Measurements from ENCODE around the gene PRKG2. TPM values are rescaled to one million over a fixed set of nuclear protein-coding genes. Genes with fewer than 3 reads are reported as not detected.

PRKG2 gene
- total RNA-seq, 1 experiment from 2014 or later = 0.02 TPM

GRCh38 chr4:81102107-81102506, 112.9 kb downstream of the PRKG2 start:
- no peak for DNase-seq (ENCODE audit: low spot score)

GRCh38 chr4:81096566-81096965, 118.5 kb downstream of the PRKG2 start:
- DNase-seq (ENCODE audit: low spot score) = no peak

GRCh38 chr4:81095389-81095788, 119.6 kb downstream of the PRKG2 start:
- DNase-seq (ENCODE audit: low spot score) = no peak

GRCh38 chr4:81093720-81094401, 121.2 kb downstream of the PRKG2 start:
- no peak for DNase-seq (ENCODE audit: low spot score)

- no peak for DNase-seq (ENCODE audit: low spot score)
These were observed 129.0 kb downstream of the PRKG2 start for GRCh38 chr4:81085979-81086378.

- no peak for DNase-seq (ENCODE audit: low spot score)
These were observed 129.7 kb downstream of the PRKG2 start for GRCh38 chr4:81085291-81085690.

GRCh38 chr4:81084634-81085033, 130.4 kb downstream of the PRKG2 start:
- no peak for DNase-seq (ENCODE audit: low spot score)

- DNase-seq (ENCODE audit: low spot score) = no peak
These were observed 131.0 kb downstream of the PRKG2 start for GRCh38 chr4:81084029-81084428.

- DNase-seq (ENCODE audit: low spot score) = no peak
These were observed 133.9 kb downstream of the PRKG2 start for GRCh38 chr4:81081156-81081555.

- DNase-seq (ENCODE audit: low spot score) = no peak
These were observed 144.0 kb downstream of the PRKG2 start for GRCh38 chr4:81071013-81071412.

- DNase-seq (ENCODE audit: low spot score) = peak; percentile 81
These were observed 145.2 kb downstream of the PRKG2 start for GRCh38 chr4:81069706-81070331.

GRCh38 chr4:81065446-81065845, 149.6 kb downstream of the PRKG2 start:
- DNase-seq (ENCODE audit: low spot score) = no peak

GRCh38 chr4:81062001-81062400, 153.0 kb downstream of the PRKG2 start:
- DNase-seq (ENCODE audit: low spot score) = no peak

- no peak for DNase-seq (ENCODE audit: low spot score)
These were observed 153.7 kb downstream of the PRKG2 start for GRCh38 chr4:81061344-81061730.

GRCh38 chr4:81060587-81061343, 154.3 kb downstream of the PRKG2 start:
- no peak for DNase-seq (ENCODE audit: low spot score)

- DNase-seq (ENCODE audit: low spot score) = no peak
These were observed 156.4 kb downstream of the PRKG2 start for GRCh38 chr4:81058621-81059020.

GRCh38 chr4:81052119-81053068, 162.6 kb downstream of the PRKG2 start:
- DNase-seq (ENCODE audit: low spot score) = peak; percentile 60

GRCh38 chr4:81049907-81050306, 165.1 kb downstream of the PRKG2 start:
- DNase-seq (ENCODE audit: low spot score) = no peak

GRCh38 chr4:81049330-81049729, 165.7 kb downstream of the PRKG2 start:
- no peak for DNase-seq (ENCODE audit: low spot score)

GRCh38 chr4:81042578-81043365, 172.2 kb downstream of the PRKG2 start:
- no peak for DNase-seq (ENCODE audit: low spot score)

Data from H4 (cell line).